ENCODE measurements around the gene C9. TPM values are rescaled to one million over a fixed set of nuclear protein-coding genes. Genes with fewer than 3 reads are reported as not detected.
"Not testable (repeated sequence)": the region's sequence is repeated elsewhere in the genome, so short reads cannot be mapped to it uniquely, and the experiment has no call there.

The C9 gene
- total RNA-seq, 2 experiments from 2014 or later, result not detected

- no peak overlapping the region for H3K27ac Mint-ChIP-seq
- no peak for DNase-seq
- peaks cover 8% of the 10 kb centered on the region for H3K9me3 Mint-ChIP-seq
- peaks cover 8% of the 10 kb centered on the region for H3K27me3 Mint-ChIP-seq
- H3K4me1 Mint-ChIP-seq, result no peaks in the 10 kb centered on the region
- peaks cover 4% of the 10 kb centered on the region for H3K36me3 Mint-ChIP-seq
- no peak overlapping the region for H3K4me3 Mint-ChIP-seq
Observed at GRCh38 chr5:39319395-39319794, 44.9 kb downstream of the C9 start.

- not testable (repeated sequence) for DNase-seq, H3K36me3 Mint-ChIP-seq, H3K27me3 Mint-ChIP-seq, H3K4me1 Mint-ChIP-seq, H3K9me3 Mint-ChIP-seq, H3K4me3 Mint-ChIP-seq, H3K27ac Mint-ChIP-seq
Observed at GRCh38 chr5:39316464-39316863, 47.8 kb downstream of the C9 start.

GRCh38 chr5:39315995-39316394 is 48.3 kb downstream of the C9 start:
- DNase-seq, result no peak
- no peak overlapping the region for H3K4me3 Mint-ChIP-seq
- H3K27me3 Mint-ChIP-seq, result peaks cover 8% of the 10 kb centered on the region
- H3K9me3 Mint-ChIP-seq, result peaks cover 8% of the 10 kb centered on the region
- peaks cover 4% of the 10 kb centered on the region for H3K36me3 Mint-ChIP-seq
- no peak overlapping the region for H3K27ac Mint-ChIP-seq
- H3K4me1 Mint-ChIP-seq, result no peaks in the 10 kb centered on the region

- H3K27me3 Mint-ChIP-seq, result peaks cover 5% of the 10 kb centered on the region
- H3K4me1 Mint-ChIP-seq, result no peaks in the 10 kb centered on the region
- H3K4me3 Mint-ChIP-seq, result no peak overlapping the region
- DNase-seq, result no peak
- no peak overlapping the region for H3K27ac Mint-ChIP-seq
- H3K36me3 Mint-ChIP-seq, result no peaks in the 10 kb centered on the region
- peaks cover 5% of the 10 kb centered on the region for H3K9me3 Mint-ChIP-seq
Observed at GRCh38 chr5:39314591-39314990, 49.7 kb downstream of the C9 start.

- no peaks in the 10 kb centered on the region for H3K36me3 Mint-ChIP-seq
- no peaks in the 10 kb centered on the region for H3K9me3 Mint-ChIP-seq
- no peak overlapping the region for H3K27ac Mint-ChIP-seq
- no peaks in the 10 kb centered on the region for H3K27me3 Mint-ChIP-seq
- H3K4me3 Mint-ChIP-seq, result no peak overlapping the region
- no peak for DNase-seq
- no peaks in the 10 kb centered on the region for H3K4me1 Mint-ChIP-seq
Observed at GRCh38 chr5:39309534-39309933, 54.8 kb downstream of the C9 start.

- DNase-seq, result no peak
- Mint-ChIP-seq H3K4me1 (no peaks in the 10 kb centered on the region), H3K9me3 (peaks cover 7% of the 10 kb centered on the region), H3K4me3 (no peak overlapping the region), H3K27me3 (peaks cover 3% of the 10 kb centered on the region), H3K36me3 (peaks cover 3% of the 10 kb centered on the region), H3K27ac (no peak overlapping the region)
Observed at GRCh38 chr5:39302472-39302871, 61.8 kb downstream of the C9 start.

GRCh38 chr5:39301406-39301805 is 62.9 kb downstream of the C9 start:
- Mint-ChIP-seq H3K9me3 (peaks cover 7% of the 10 kb centered on the region), H3K36me3 (peaks cover 3% of the 10 kb centered on the region), H3K27ac (no peak overlapping the region), H3K4me1 (no peaks in the 10 kb centered on the region), H3K4me3 (no peak overlapping the region), H3K27me3 (peaks cover 3% of the 10 kb centered on the region)
- no peak for DNase-seq

- H3K4me1 Mint-ChIP-seq, result no peaks in the 10 kb centered on the region
- no peak overlapping the region for H3K27ac Mint-ChIP-seq
- H3K36me3 Mint-ChIP-seq, result peaks cover 3% of the 10 kb centered on the region
- peaks cover 3% of the 10 kb centered on the region for H3K27me3 Mint-ChIP-seq
- H3K4me3 Mint-ChIP-seq, result no peak overlapping the region
- no peak for DNase-seq
- H3K9me3 Mint-ChIP-seq, result peaks cover 9% of the 10 kb centered on the region
Observed at GRCh38 chr5:39299962-39300361, 64.3 kb downstream of the C9 start.

- Mint-ChIP-seq H3K9me3 (peaks cover 16% of the 10 kb centered on the region), H3K27me3 (no peaks in the 10 kb centered on the region), H3K4me1 (no peaks in the 10 kb centered on the region), H3K4me3 (no peak overlapping the region), H3K27ac (no peak overlapping the region), H3K36me3 (peaks cover 5% of the 10 kb centered on the region)
- DNase-seq, result no peak
Observed at GRCh38 chr5:39294736-39295135, 69.6 kb downstream of the C9 start.

- H3K27me3 Mint-ChIP-seq, result peaks cover 11% of the 10 kb centered on the region
- peaks cover 21% of the 10 kb centered on the region for H3K36me3 Mint-ChIP-seq
- DNase-seq, result no peak
- H3K4me1 Mint-ChIP-seq, result peaks cover 17% of the 10 kb centered on the region
- no peak overlapping the region for H3K27ac Mint-ChIP-seq
- H3K4me3 Mint-ChIP-seq, result no peak overlapping the region
- H3K9me3 Mint-ChIP-seq, result peaks cover 11% of the 10 kb centered on the region
Observed at GRCh38 chr5:39284552-39284951, 79.7 kb downstream of the C9 start.

GRCh38 chr5:39283231-39283818 is 81.0 kb downstream of the C9 start:
- peak; percentile 36 for DNase-seq
- Mint-ChIP-seq H3K36me3 (peaks cover 24% of the 10 kb centered on the region), H3K27me3 (peaks cover 11% of the 10 kb centered on the region), H3K27ac (peak overlapping the region; percentile 81), H3K4me3 (no peak overlapping the region), H3K9me3 (peaks cover 21% of the 10 kb centered on the region), H3K4me1 (peaks cover 21% of the 10 kb centered on the region)

GRCh38 chr5:39282561-39282960 is 81.7 kb downstream of the C9 start:
- no peak overlapping the region for H3K4me3 Mint-ChIP-seq

GRCh38 chr5:39275865-39276264 is 88.4 kb downstream of the C9 start:
- DNase-seq, H3K4me3 Mint-ChIP-seq, H3K27me3 Mint-ChIP-seq: not testable (repeated sequence)
- peak overlapping the region; percentile 97 for H3K27ac Mint-ChIP-seq
- peaks cover 37% of the 10 kb centered on the region for H3K4me1 Mint-ChIP-seq
- H3K9me3 Mint-ChIP-seq, result peaks cover 32% of the 10 kb centered on the region
- peaks cover 40% of the 10 kb centered on the region for H3K36me3 Mint-ChIP-seq

More at GRCh38 chr5:39282561-39282960, 81.7 kb downstream of the C9 start:
- no peak for DNase-seq
- Mint-ChIP-seq H3K27me3 (peaks cover 11% of the 10 kb centered on the region), H3K4me1 (peaks cover 21% of the 10 kb centered on the region), H3K9me3 (peaks cover 23% of the 10 kb centered on the region), H3K27ac (no peak overlapping the region), H3K36me3 (peaks cover 29% of the 10 kb centered on the region)

GRCh38 chr5:39274398-39275085 is 89.8 kb downstream of the C9 start:
- peaks cover 23% of the 10 kb centered on the region for H3K9me3 Mint-ChIP-seq
- no peak for DNase-seq
- peak overlapping the region; percentile 76 for H3K4me3 Mint-ChIP-seq
- peaks cover 27% of the 10 kb centered on the region for H3K36me3 Mint-ChIP-seq
- peaks cover 38% of the 10 kb centered on the region for H3K4me1 Mint-ChIP-seq
- peak overlapping the region; percentile 97 for H3K27ac Mint-ChIP-seq
- no peaks in the 10 kb centered on the region for H3K27me3 Mint-ChIP-seq

- no peak for DNase-seq
- Mint-ChIP-seq H3K36me3 (peaks cover 25% of the 10 kb centered on the region), H3K4me1 (peaks cover 35% of the 10 kb centered on the region), H3K27me3 (no peaks in the 10 kb centered on the region), H3K9me3 (peaks cover 14% of the 10 kb centered on the region), H3K27ac (peak overlapping the region; percentile 97), H3K4me3 (peak overlapping the region; percentile 25)
Observed at GRCh38 chr5:39273314-39273954, 90.9 kb downstream of the C9 start.

GRCh38 chr5:39272869-39273231 is 91.4 kb downstream of the C9 start:
- peaks cover 11% of the 10 kb centered on the region for H3K9me3 Mint-ChIP-seq
- not testable (repeated sequence) for H3K27me3 Mint-ChIP-seq, H3K4me3 Mint-ChIP-seq, DNase-seq
- H3K36me3 Mint-ChIP-seq, result peaks cover 21% of the 10 kb centered on the region
- peak overlapping the region; percentile 97 for H3K27ac Mint-ChIP-seq
- peaks cover 35% of the 10 kb centered on the region for H3K4me1 Mint-ChIP-seq

Measured in activated naive CD8-positive, alpha-beta T cell treated with anti-CD3 and anti-CD28 coated beads for 36 hours (primary cell).